H1 (cell line): ENCODE measurements around the gene ACYP1. TPM values are rescaled to one million over a fixed set of nuclear protein-coding genes. Genes with fewer than 3 reads are reported as not detected.

Source experiments
- CBX8 ChIP-seq: fragments of 300-800, 300-1000 bp; sonication (generic); IDR thresholded peaks from 2 replicates; pipeline ENCODE4 v1.7.1; 2016; ENCODE audit warnings: low read depth, low read length, borderline replicate concordance
- SIRT6 ChIP-seq: IDR thresholded peaks from one replicate; pipeline ENCODE4 v1.7.1; 2012; ENCODE audit warnings: low read length, inconsistent platforms
- SP1 ChIP-seq: IDR thresholded peaks from 2 replicates; pipeline ENCODE4 v1.6.1; 2011; ENCODE audit warnings: low read depth, low read length
- polyA plus RNA-seq, 7 experiments: library from polyadenylated mRNA; depleted of rRNA in 3 of 7; stranded (reverse) in 5 of 7; unstranded in 2 of 7; fragments of >200 nt in 5 of 7; fragments of 200-250 nt in 2 of 7; gene quantifications; 1 replicate in 5 of 7; 2 replicates in 1 of 7; 4 replicates in 1 of 7; pipeline versions ENCODE4 v1.2.1 to v1.2.3, GENCODE V29; 2011 to 2013; ENCODE audit warnings: missing spikeins in 2 of 7, mixed read lengths in 2 of 7
- total RNA-seq: library from RNA; stranded (reverse); fragmentation: NEBNext Ultra II Directional; extraction: Animal tissue kit (Norgen Biotek cat#: 25700); gene quantifications from 2 replicates; pipeline ENCODE4 v1.2.1, GENCODE V29; 2021

Gene ACYP1
- total and polyA plus RNA-seq, 2 of the 8 experiments (the other 6 are each of a cell fraction or from before 2014, with no cell fraction given): 22.3 to 24.8 TPM

GRCh38 chr14:75107186-75107585 is 43.4 kb upstream of the ACYP1 start (continued):
- TF ChIP-seq CBX8: no peak
- TF ChIP-seq SP1: no peak
- TF ChIP-seq SIRT6: no peak
